Upper lobe of left lung (tissue), 4 donors: ENCODE results near the gene SEC22A.

Experiments
- EP300 ChIP-seq, 4 donors: sonication (generic); formaldehyde crosslinking; IDR thresholded peaks; one replicate each; pipeline ENCODE4 v1.5.1; 2017; ENCODE audit warnings: antibody characterized with exemption in 4 of 4, control low read depth in 2 of 4
- POLR2A ChIP-seq, 4 donors: fragments of 450-650 bp; IDR thresholded peaks; one replicate each; pipeline ENCODE4 v1.5.1; 2016 to 2017; ENCODE audit warnings: antibody characterized with exemption in 4 of 4, mild to moderate bottlenecking in 2 of 4
- POLR2AphosphoS5 ChIP-seq, 2 donors: sonication (generic); formaldehyde crosslinking; IDR thresholded peaks; one replicate each; pipeline ENCODE4 v1.5.1; 2017; ENCODE audit warnings: antibody characterized with exemption in 2 of 2
- TF ChIP-seq, protein P1 (sequence below), 6 experiments: fragments of 450-650 bp in 4 of 6; fragments of 200-600 bp in 2 of 6; sonication (generic) in 2 of 6; IDR thresholded peaks; one replicate each; pipeline ENCODE4 v1.5.1; 2016 to 2019; ENCODE audit warnings: antibody characterized with exemption in 6 of 6

DNA sequence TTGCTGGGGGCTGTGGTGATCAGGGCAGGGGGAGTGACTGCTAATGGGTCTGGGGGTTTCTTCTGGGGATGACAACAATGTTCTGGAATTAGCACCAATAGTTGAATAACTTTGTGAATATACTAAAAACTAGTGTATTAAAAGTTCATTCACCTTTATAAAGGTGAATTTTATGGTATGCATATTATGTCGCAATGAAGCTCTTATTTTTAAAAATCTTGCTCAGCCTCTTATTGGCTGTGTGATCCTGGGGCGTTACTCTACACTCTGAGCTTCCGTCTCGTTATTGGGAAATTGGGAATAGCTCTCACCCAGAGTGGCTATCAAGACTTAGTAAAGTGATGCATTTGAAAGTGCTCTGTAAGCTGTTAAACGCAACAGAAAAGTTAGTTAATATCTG lies 105.3 kb downstream of the SEC22A start:
- TF ChIP-seq, protein P1, sequence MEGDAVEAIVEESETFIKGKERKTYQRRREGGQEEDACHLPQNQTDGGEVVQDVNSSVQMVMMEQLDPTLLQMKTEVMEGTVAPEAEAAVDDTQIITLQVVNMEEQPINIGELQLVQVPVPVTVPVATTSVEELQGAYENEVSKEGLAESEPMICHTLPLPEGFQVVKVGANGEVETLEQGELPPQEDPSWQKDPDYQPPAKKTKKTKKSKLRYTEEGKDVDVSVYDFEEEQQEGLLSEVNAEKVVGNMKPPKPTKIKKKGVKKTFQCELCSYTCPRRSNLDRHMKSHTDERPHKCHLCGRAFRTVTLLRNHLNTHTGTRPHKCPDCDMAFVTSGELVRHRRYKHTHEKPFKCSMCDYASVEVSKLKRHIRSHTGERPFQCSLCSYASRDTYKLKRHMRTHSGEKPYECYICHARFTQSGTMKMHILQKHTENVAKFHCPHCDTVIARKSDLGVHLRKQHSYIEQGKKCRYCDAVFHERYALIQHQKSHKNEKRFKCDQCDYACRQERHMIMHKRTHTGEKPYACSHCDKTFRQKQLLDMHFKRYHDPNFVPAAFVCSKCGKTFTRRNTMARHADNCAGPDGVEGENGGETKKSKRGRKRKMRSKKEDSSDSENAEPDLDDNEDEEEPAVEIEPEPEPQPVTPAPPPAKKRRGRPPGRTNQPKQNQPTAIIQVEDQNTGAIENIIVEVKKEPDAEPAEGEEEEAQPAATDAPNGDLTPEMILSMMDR (IDR thresholded peaks at IDR 0.05): no peak
- no peak for TF ChIP-seq POLR2A (IDR thresholded peaks at IDR 0.05)
- no peak for TF ChIP-seq EP300 (IDR thresholded peaks at IDR 0.05)
- no peak for TF ChIP-seq POLR2AphosphoS5 (IDR thresholded peaks at IDR 0.05)
